ENCODE data around the gene YARS1. TPM values are rescaled to one million over a fixed set of nuclear protein-coding genes. Genes with fewer than 3 reads are reported as not detected.

The YARS1 gene
- polyA plus RNA-seq, 1 donor (not counting 4 experiments of a cell fraction or from before 2014, with no cell fraction given), result 68.4 TPM

DNA sequence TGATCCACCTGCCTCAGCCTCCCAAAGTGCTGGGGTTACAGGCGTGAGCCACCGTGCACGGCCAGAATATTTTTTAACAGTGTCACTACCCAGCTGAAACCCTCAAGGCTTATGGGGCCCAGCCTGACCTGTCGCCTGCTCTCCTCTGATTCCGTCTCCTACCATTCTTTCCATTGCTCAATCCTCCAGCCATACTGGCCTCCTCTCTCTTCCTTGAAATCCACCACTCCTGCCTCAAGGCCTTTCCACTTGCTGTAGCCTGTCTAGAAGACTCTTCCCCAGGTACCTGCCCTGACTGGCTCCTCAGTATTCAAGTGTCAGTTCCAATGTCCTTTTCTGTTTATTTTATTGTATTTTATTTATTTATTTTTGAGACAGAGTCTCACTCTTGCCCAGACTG lies 53.9 kb downstream of the YARS1 start:
- no peak overlapping the region for H3K4me3 ChIP-seq (ENCODE audit: control insufficient read depth in 2 of 3, extremely low read depth in 1 of 3, insufficient read depth in 2 of 3, low read depth in 1 of 3, low read length in 3 of 3)
- peaks cover 53% of the 10 kb centered on the region for H3K79me2 ChIP-seq (ENCODE audit: control insufficient read depth, insufficient read depth, low read length)
- no peaks in the 10 kb centered on the region for H3K9me1 ChIP-seq (ENCODE audit: control insufficient read depth, extremely low read depth, insufficient read depth, low read length)
- DNase-seq (ENCODE audit: low read depth, low spot score), result no peak
- H3K9me3 ChIP-seq (ENCODE audit: control insufficient read depth, low read depth, low read length), result no peaks in the 10 kb centered on the region
- H3K4me1 ChIP-seq (ENCODE audit: control insufficient read depth, extremely low read depth, insufficient read depth, low read length), result peaks cover 84% of the 10 kb centered on the region
- TF ChIP-seq, protein P1, sequence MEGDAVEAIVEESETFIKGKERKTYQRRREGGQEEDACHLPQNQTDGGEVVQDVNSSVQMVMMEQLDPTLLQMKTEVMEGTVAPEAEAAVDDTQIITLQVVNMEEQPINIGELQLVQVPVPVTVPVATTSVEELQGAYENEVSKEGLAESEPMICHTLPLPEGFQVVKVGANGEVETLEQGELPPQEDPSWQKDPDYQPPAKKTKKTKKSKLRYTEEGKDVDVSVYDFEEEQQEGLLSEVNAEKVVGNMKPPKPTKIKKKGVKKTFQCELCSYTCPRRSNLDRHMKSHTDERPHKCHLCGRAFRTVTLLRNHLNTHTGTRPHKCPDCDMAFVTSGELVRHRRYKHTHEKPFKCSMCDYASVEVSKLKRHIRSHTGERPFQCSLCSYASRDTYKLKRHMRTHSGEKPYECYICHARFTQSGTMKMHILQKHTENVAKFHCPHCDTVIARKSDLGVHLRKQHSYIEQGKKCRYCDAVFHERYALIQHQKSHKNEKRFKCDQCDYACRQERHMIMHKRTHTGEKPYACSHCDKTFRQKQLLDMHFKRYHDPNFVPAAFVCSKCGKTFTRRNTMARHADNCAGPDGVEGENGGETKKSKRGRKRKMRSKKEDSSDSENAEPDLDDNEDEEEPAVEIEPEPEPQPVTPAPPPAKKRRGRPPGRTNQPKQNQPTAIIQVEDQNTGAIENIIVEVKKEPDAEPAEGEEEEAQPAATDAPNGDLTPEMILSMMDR (optimal IDR thresholded peaks at IDR 0.05 in 1 of 3, IDR thresholded peaks at IDR 0.05 in 1 of 3, conservative IDR thresholded peaks at IDR 0.05 in 1 of 3; ENCODE audit: extremely low read depth in 1 of 3, insufficient read depth in 2 of 3, low read length in 3 of 3), result no peak
- no peak for TF ChIP-seq EZH2 (IDR thresholded peaks at IDR 0.05; ENCODE audit: low read length)
- peaks cover 6% of the 10 kb centered on the region for H4K20me1 ChIP-seq (ENCODE audit: control insufficient read depth, extremely low read depth, insufficient read depth, low read length)
- H3K9ac ChIP-seq (ENCODE audit: control insufficient read depth, extremely low read depth, insufficient read depth, low read length), result no peak overlapping the region
- dilution Hi-C loops (cut with MboI; ENCODE audit: extremely low pct_ligation_motif_present, low sequenced_read_pairs), result no loop called here
- H3K27ac ChIP-seq (ENCODE audit: control insufficient read depth, insufficient read depth, low read length), result peak overlapping the region; percentile 36
- H3K27me3 ChIP-seq (ENCODE audit: control insufficient read depth, extremely low read depth, insufficient read depth, low read length), result no peaks in the 10 kb centered on the region
- no peak overlapping the region for H2AFZ ChIP-seq (ENCODE audit: control insufficient read depth, low read length)
- FAIRE-seq, result no peak
- peak overlapping the region; percentile 8 for H3K4me2 ChIP-seq (ENCODE audit: control insufficient read depth, extremely low read depth, insufficient read depth, low read depth, low read length)
- peaks cover 0 to 6% of the 10 kb centered on the region in 2 experiments for H3K36me3 ChIP-seq (ENCODE audit: control insufficient read depth in 2 of 2, extremely low read depth in 1 of 2, insufficient read depth in 2 of 2, low read length in 2 of 2)

DNA sequence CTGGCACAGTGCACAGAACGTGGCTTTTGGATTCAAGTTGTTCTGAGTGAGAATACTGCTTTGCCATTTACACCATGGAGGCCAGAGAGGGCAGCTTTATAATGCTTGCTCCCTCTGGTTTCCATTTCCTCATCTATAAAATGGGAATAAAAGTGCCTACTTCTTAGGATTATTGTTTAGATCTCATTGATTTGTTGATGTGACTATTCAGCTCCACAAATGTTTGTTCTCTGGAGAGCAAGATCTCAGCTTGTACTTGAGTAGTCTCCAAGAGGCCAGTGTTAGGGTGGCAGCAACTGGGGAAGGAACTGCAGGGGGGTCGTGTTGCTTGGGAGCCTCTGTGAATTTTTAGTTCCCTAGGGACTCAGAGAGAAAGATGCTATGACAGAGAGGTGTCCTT lies 55.2 kb downstream of the YARS1 start:
- DNase-seq (ENCODE audit: low read depth, low spot score) (no peak), FAIRE-seq (peak; percentile 29)
- H3K9me3 ChIP-seq (ENCODE audit: control insufficient read depth, low read depth, low read length), result no peaks in the 10 kb centered on the region
- H3K4me3 ChIP-seq (ENCODE audit: control insufficient read depth in 2 of 3, extremely low read depth in 1 of 3, insufficient read depth in 2 of 3, low read depth in 1 of 3, low read length in 3 of 3), result peak overlapping the region in 1 of 3 experiments; percentile 47
- H3K4me2 ChIP-seq (ENCODE audit: control insufficient read depth, extremely low read depth, insufficient read depth, low read depth, low read length), result peak overlapping the region; percentile 93
- peak overlapping the region; percentile 90 for H3K9ac ChIP-seq (ENCODE audit: control insufficient read depth, extremely low read depth, insufficient read depth, low read length)
- H4K20me1 ChIP-seq (ENCODE audit: control insufficient read depth, extremely low read depth, insufficient read depth, low read length), result no peaks in the 10 kb centered on the region
- H3K36me3 ChIP-seq (ENCODE audit: control insufficient read depth in 2 of 2, extremely low read depth in 1 of 2, insufficient read depth in 2 of 2, low read length in 2 of 2), result peaks cover 0 to 6% of the 10 kb centered on the region in 2 experiments
- H3K9me1 ChIP-seq (ENCODE audit: control insufficient read depth, extremely low read depth, insufficient read depth, low read length), result no peaks in the 10 kb centered on the region
- TF ChIP-seq, protein P1 (optimal IDR thresholded peaks at IDR 0.05 in 1 of 3, IDR thresholded peaks at IDR 0.05 in 1 of 3, conservative IDR thresholded peaks at IDR 0.05 in 1 of 3; ENCODE audit: extremely low read depth in 1 of 3, insufficient read depth in 2 of 3, low read length in 3 of 3), result no peak
- TF ChIP-seq EZH2 (IDR thresholded peaks at IDR 0.05; ENCODE audit: low read length), result no peak
- H3K4me1 ChIP-seq (ENCODE audit: control insufficient read depth, extremely low read depth, insufficient read depth, low read length), result peaks cover 83% of the 10 kb centered on the region
- peaks cover 58% of the 10 kb centered on the region for H3K79me2 ChIP-seq (ENCODE audit: control insufficient read depth, insufficient read depth, low read length)
- H2AFZ ChIP-seq (ENCODE audit: control insufficient read depth, low read length), result peak overlapping the region; percentile 44
- dilution Hi-C loops (cut with MboI; ENCODE audit: extremely low pct_ligation_motif_present, low sequenced_read_pairs), result no loop called here
- peak overlapping the region; percentile 99 for H3K27ac ChIP-seq (ENCODE audit: control insufficient read depth, insufficient read depth, low read length)
- no peaks in the 10 kb centered on the region for H3K27me3 ChIP-seq (ENCODE audit: control insufficient read depth, extremely low read depth, insufficient read depth, low read length)
